Smooth muscle cell (in vitro differentiated cells): ENCODE measurements around the gene IPO9. TPM values are rescaled to one million over a fixed set of nuclear protein-coding genes. Genes with fewer than 3 reads are reported as not detected.
A peak's percentile ranks its signal among the peaks of the same experiment; 100 is the strongest.

Experiments
- DNase-seq: peaks from one replicate; lab custom pipeline; 2025; ENCODE audit not compliant: unreplicated experiment; lab: John Stamatoyannopoulos, UW
- H2AFZ ChIP-seq: fragments of 200-600 bp; sonication (generic); 2 replicates; pipeline ENCODE4 v1.6.0; 2016; ENCODE audit warnings: antibody characterized with exemption, low read depth, mild to moderate bottlenecking
- H3F3A ChIP-seq: fragments of 200-600 bp; sonication (generic); 2 replicates; pipeline ENCODE4 v1.6.0; 2017; ENCODE audit warnings: antibody characterized with exemption, low read depth
- H3K27ac ChIP-seq: fragments of 200-600 bp; sonication (generic); 2 replicates; pipeline ENCODE4 v1.5.1; 2016; ENCODE audit warnings: low read depth, mild to moderate bottlenecking
- H3K27me3 ChIP-seq: fragments of 200-600 bp; sonication (generic); 2 replicates; pipeline ENCODE4 v1.6.1; 2016; ENCODE audit warnings: low read depth, mild to moderate bottlenecking
- H3K36me3 ChIP-seq: fragments of 200-600 bp; sonication (generic); 2 replicates; pipeline ENCODE4 v1.5.1; 2016; ENCODE audit warnings: low read depth
- H3K4me1 ChIP-seq: fragments of 200-600 bp; sonication (generic); 2 replicates; pipeline ENCODE4 v1.5.1; 2016; ENCODE audit warnings: low read depth
- H3K4me2 ChIP-seq: fragments of 200-600 bp; sonication (generic); 2 replicates; pipeline ENCODE4 v1.6.0; 2016; ENCODE audit warnings: mild to moderate bottlenecking
- H3K4me3 ChIP-seq: fragments of 200-600 bp; sonication (generic); 2 replicates; pipeline ENCODE4 v1.5.1; 2016; ENCODE audit warnings: mild to moderate bottlenecking
- H3K79me2 ChIP-seq: fragments of 200-600 bp; sonication (generic); 2 replicates; pipeline ENCODE4 v1.6.0; 2016; ENCODE audit warnings: low read depth, mild to moderate bottlenecking
- H3K9ac ChIP-seq: fragments of 200-600 bp; sonication (generic); 2 replicates; pipeline ENCODE4 v1.6.0; 2016; ENCODE audit warnings: low read depth
- H3K9me3 ChIP-seq: fragments of 200-600 bp; sonication (generic); replicated peaks from 2 replicates; pipeline ENCODE4 v1.5.1; 2016; ENCODE audit warnings: low read depth
- H4K20me1 ChIP-seq: fragments of 200-600 bp; sonication (generic); 2 replicates; pipeline ENCODE4 v1.6.0; 2016; ENCODE audit warnings: low read depth
- CTCF ChIP-seq: fragments of 200-600 bp; sonication (generic); IDR thresholded peaks from 2 replicates; pipeline ENCODE4 v1.5.1; 2017; ENCODE audit warnings: borderline replicate concordance, mild to moderate bottlenecking, antibody characterized with exemption; ENCODE audit not compliant: insufficient read depth, poor library complexity, severe bottlenecking
- WGBS: methylation state at CpG from one replicate; pipeline ENCODE4 v1.1.7; 2016; ENCODE audit warnings: low lambda C conversion rate; 5-methylcytosine and 5-hydroxymethylcytosine counted together
- polyA plus RNA-seq: library from polyadenylated mRNA; unstranded; fragments of >200 nt; fragmentation: Nextera tagmentation; extraction: Ambion mirVana; gene quantifications from 2 replicates; pipeline ENCODE4 v1.2.1, GENCODE V29; 2016
- total RNA-seq: library from RNA; depleted of rRNA; stranded (reverse); fragments of >200 nt; gene quantifications from 2 replicates; pipeline ENCODE4 v1.2.3, GENCODE V29; 2014

IPO9 gene
- total and polyA plus RNA-seq, 2 experiments from 2014 or later: 24.9 to 43.6 TPM

- H3K36me3 ChIP-seq: no peaks in the 10 kb centered on the region
- no peak overlapping the region for H2AFZ ChIP-seq
- H3K4me3 ChIP-seq: no peak overlapping the region
- no peak overlapping the region for H3K4me2 ChIP-seq
- 81% methylated on average over 3 of the region's 3 CpGs for WGBS
- no peak for DNase-seq
- no peaks in the 10 kb centered on the region for H3K4me1 ChIP-seq
- no peaks in the 10 kb centered on the region for H3K9me3 ChIP-seq
- no peak overlapping the region for H3K27ac ChIP-seq
- H3F3A ChIP-seq: peaks cover 17% of the 10 kb centered on the region
- TF ChIP-seq CTCF: no peak
- no peaks in the 10 kb centered on the region for H4K20me1 ChIP-seq
- no peaks in the 10 kb centered on the region for H3K79me2 ChIP-seq
- no peak overlapping the region for H3K9ac ChIP-seq
- no peaks in the 10 kb centered on the region for H3K27me3 ChIP-seq
Observed at GRCh38 chr1:201902198-201902597, 73.2 kb downstream of the IPO9 start.

GRCh38 chr1:201903135-201903534 lies 74.2 kb downstream of the IPO9 start:
- no peak for DNase-seq
- peak overlapping the region; percentile 75 for H3K27ac ChIP-seq

GRCh38 chr1:201904579-201904978 lies 75.6 kb downstream of the IPO9 start:
- Histone ChIP-seq H3K4me3 (no peak overlapping the region), H3K36me3 (no peaks in the 10 kb centered on the region), H3K4me2 (peak overlapping the region; percentile 60), H3K27ac (peak overlapping the region; percentile 75), H3K27me3 (no peaks in the 10 kb centered on the region), H2AFZ (no peak overlapping the region), H4K20me1 (no peaks in the 10 kb centered on the region), H3K79me2 (no peaks in the 10 kb centered on the region), H3K9ac (no peak overlapping the region), H3K9me3 (no peaks in the 10 kb centered on the region), H3K4me1 (no peaks in the 10 kb centered on the region), H3F3A (peaks cover 17% of the 10 kb centered on the region)
- 7% methylated on average over 6 of the region's 6 CpGs for WGBS
- no peak for TF ChIP-seq CTCF
- no peak for DNase-seq

More at GRCh38 chr1:201903135-201903534, 74.2 kb downstream of the IPO9 start:
- H3K4me1 ChIP-seq: no peaks in the 10 kb centered on the region
- H3K4me2 ChIP-seq: peak overlapping the region; percentile 36
- no peaks in the 10 kb centered on the region for H4K20me1 ChIP-seq
- H3K79me2 ChIP-seq: no peaks in the 10 kb centered on the region
- peaks cover 17% of the 10 kb centered on the region for H3F3A ChIP-seq
- WGBS: 76% methylated on average over 5 of the region's 5 CpGs
- no peak overlapping the region for H3K9ac ChIP-seq
- H3K36me3 ChIP-seq: no peaks in the 10 kb centered on the region
- H3K4me3 ChIP-seq: no peak overlapping the region
- no peak overlapping the region for H2AFZ ChIP-seq
- TF ChIP-seq CTCF: no peak
- H3K9me3 ChIP-seq: no peaks in the 10 kb centered on the region
- H3K27me3 ChIP-seq: no peaks in the 10 kb centered on the region

- no peak overlapping the region for H3K9ac ChIP-seq
- H3K79me2 ChIP-seq: no peaks in the 10 kb centered on the region
- H3F3A ChIP-seq: peaks cover 17% of the 10 kb centered on the region
- no peak for TF ChIP-seq CTCF
- no peaks in the 10 kb centered on the region for H3K9me3 ChIP-seq
- H3K36me3 ChIP-seq: no peaks in the 10 kb centered on the region
- DNase-seq: no peak
- no peak overlapping the region for H2AFZ ChIP-seq
- H3K4me2 ChIP-seq: peak overlapping the region; percentile 60
- WGBS: 84% methylated on average over 6 of the region's 6 CpGs
- H4K20me1 ChIP-seq: no peaks in the 10 kb centered on the region
- no peaks in the 10 kb centered on the region for H3K27me3 ChIP-seq
- no peak overlapping the region for H3K4me3 ChIP-seq
- no peaks in the 10 kb centered on the region for H3K4me1 ChIP-seq
- peak overlapping the region; percentile 75 for H3K27ac ChIP-seq
Observed at GRCh38 chr1:201905234-201905890, 76.4 kb downstream of the IPO9 start.
